ENCODE data around the gene TOR2A.

- TF ChIP-seq TAF1 (IDR thresholded peaks at IDR 0.05; ENCODE audit: borderline replicate concordance, low read depth, low read length) (no peak), POLR2A (IDR thresholded peaks at IDR 0.05; ENCODE audit: low read depth, low read length) (no peak), POLR2AphosphoS5 (IDR thresholded peaks at IDR 0.05; ENCODE audit: low read depth, low read length) (no peak)
Measured at GRCh38 chr9:127723444-127723843, 11.7 kb downstream of the TOR2A start.

All from GM12892 (cell line).